Neutrophil (primary cell): ENCODE data around the gene AP1G1.

Experiments
- H3K27ac ChIP-seq: fragments of 200-600 bp; sonication (generic); 2 replicates; pipeline ENCODE4 v1.5.1; 2016; ENCODE audit warnings: mild to moderate bottlenecking, moderate library complexity
- H3K27me3 ChIP-seq: fragments of 200-600 bp; sonication (generic); 2 replicates; pipeline ENCODE4 v1.6.0; 2016; ENCODE audit warnings: mild to moderate bottlenecking
- H3K36me3 ChIP-seq: fragments of 200-600 bp; sonication (generic); 2 replicates; pipeline ENCODE4 v1.5.1; 2017
- H3K4me1 ChIP-seq, 2 experiments: fragments of 200-600 bp in 1 of 2; sonication (generic) in 1 of 2; 1 replicate in 1 of 2; 2 replicates in 1 of 2; pipeline versions ENCODE4 v1.5.1 to v1.6.1; 2013 to 2016; ENCODE audit warnings: low read depth in 1 of 2, low read length in 1 of 2, mild to moderate bottlenecking in 1 of 2, moderate library complexity in 1 of 2; ENCODE audit not compliant: control insufficient read depth in 1 of 2, insufficient read depth in 1 of 2
- H3K4me3 ChIP-seq, 2 experiments: fragments of 200-600 bp in 1 of 2; sonication (generic) in 1 of 2; 1 replicate in 1 of 2; 2 replicates in 1 of 2; pipeline ENCODE4 v1.5.1; 2013 to 2016; ENCODE audit warnings: low read depth in 1 of 2, low read length in 1 of 2, mild to moderate bottlenecking in 1 of 2, moderate library complexity in 1 of 2
- H3K9me3 ChIP-seq: fragments of 200-600 bp; sonication (generic); 2 replicates; pipeline ENCODE4 v1.5.1; 2016
- TF ChIP-seq, protein P1 (sequence below): fragments of 200-600 bp; sonication (generic); IDR thresholded peaks from 2 replicates; pipeline ENCODE4 v1.5.1; 2016; ENCODE audit warnings: antibody characterized with exemption

The AP1G1 gene

DNA sequence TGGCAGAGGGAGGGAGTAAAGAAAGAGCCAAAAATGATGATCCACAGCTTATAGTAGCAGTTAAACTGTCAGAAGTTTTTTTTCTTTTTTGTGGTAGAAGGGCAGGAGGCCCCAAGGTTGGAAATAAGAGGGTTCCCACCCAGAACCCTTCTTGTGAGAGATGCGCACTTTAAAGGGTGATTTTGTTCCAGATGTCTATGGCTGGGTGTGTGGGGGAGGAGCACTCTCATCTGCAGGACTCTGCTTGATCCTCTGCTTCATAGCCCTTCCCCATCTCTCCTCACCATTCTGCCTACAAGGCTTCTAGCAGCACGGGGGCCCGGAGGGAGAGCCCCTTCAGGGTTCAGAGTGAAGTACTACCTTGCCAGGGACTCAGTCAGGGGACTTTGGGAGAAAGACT lies 43.5 kb upstream of the AP1G1 start:
- Histone ChIP-seq H3K4me1 (peaks cover under 1 to 4% of the 10 kb centered on the region in 2 experiments), H3K27ac (no peak overlapping the region), H3K36me3 (peaks cover 78% of the 10 kb centered on the region)

DNA sequence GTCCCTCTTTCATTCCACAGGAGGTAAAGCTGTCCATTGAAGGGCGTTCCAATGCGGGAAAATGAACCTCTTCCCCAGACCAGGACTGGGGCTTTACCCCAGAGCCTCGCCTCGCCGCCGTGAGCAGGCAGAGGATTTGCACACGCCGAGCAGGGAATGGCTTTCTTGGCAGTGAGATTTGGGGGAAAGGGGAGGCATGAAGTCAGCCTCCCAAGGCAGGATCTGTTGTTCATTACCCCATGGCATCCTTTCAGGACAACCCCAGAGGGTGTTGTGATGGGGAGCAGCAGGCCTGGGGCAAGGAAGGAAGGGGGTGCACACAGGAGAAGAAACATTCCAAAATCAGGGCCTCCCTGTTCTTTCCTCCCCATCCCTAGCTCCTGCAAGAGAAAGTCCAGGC lies 43.1 kb upstream of the AP1G1 start:
- H3K4me3 ChIP-seq, result no peak overlapping the region
- peaks cover 78% of the 10 kb centered on the region for H3K36me3 ChIP-seq
- no peaks in the 10 kb centered on the region for H3K9me3 ChIP-seq
- no peak overlapping the region for H3K27ac ChIP-seq
- H3K4me1 ChIP-seq, result peaks cover 5 to 9% of the 10 kb centered on the region in 2 experiments
- TF ChIP-seq, protein P1, sequence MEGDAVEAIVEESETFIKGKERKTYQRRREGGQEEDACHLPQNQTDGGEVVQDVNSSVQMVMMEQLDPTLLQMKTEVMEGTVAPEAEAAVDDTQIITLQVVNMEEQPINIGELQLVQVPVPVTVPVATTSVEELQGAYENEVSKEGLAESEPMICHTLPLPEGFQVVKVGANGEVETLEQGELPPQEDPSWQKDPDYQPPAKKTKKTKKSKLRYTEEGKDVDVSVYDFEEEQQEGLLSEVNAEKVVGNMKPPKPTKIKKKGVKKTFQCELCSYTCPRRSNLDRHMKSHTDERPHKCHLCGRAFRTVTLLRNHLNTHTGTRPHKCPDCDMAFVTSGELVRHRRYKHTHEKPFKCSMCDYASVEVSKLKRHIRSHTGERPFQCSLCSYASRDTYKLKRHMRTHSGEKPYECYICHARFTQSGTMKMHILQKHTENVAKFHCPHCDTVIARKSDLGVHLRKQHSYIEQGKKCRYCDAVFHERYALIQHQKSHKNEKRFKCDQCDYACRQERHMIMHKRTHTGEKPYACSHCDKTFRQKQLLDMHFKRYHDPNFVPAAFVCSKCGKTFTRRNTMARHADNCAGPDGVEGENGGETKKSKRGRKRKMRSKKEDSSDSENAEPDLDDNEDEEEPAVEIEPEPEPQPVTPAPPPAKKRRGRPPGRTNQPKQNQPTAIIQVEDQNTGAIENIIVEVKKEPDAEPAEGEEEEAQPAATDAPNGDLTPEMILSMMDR, result no peak
- no peaks in the 10 kb centered on the region for H3K27me3 ChIP-seq

More for the DNA sequence above, 43.5 kb upstream of the AP1G1 start:
- TF ChIP-seq, protein P1, result no peak
- Histone ChIP-seq H3K4me3 (no peak overlapping the region), H3K9me3 (no peaks in the 10 kb centered on the region), H3K27me3 (no peaks in the 10 kb centered on the region)

DNA sequence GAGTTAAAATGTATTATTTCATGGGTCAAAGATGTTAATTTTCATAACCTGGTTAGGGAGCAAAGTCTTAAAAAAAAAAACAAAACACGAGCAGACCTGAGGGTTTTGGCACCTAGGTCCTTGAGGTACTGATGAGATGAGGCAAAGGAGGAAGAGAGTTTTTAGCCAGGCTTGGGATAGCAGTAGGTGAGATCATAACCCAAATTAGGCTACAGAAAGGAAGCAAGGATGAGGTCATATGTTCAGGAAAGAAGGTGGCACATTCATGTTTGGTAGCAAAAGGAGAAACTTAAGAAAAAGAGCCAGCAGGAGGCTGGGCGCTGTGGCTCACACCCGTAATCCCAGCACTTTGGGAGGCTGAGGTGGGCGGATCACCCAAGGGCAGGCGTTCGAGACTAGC lies 40.0 kb upstream of the AP1G1 start:
- no peaks in the 10 kb centered on the region for H3K27me3 ChIP-seq
- no peak overlapping the region for H3K27ac ChIP-seq
- no peak overlapping the region for H3K4me3 ChIP-seq
- peaks cover 13 to 19% of the 10 kb centered on the region in 2 experiments for H3K4me1 ChIP-seq
- TF ChIP-seq, protein P1, result no peak
- H3K9me3 ChIP-seq, result no peaks in the 10 kb centered on the region
- H3K36me3 ChIP-seq, result peaks cover 59% of the 10 kb centered on the region

GRCh38 chr16:71847096-71847495 lies 38.5 kb upstream of the AP1G1 start:
- Histone ChIP-seq H3K27me3 (no peaks in the 10 kb centered on the region), H3K4me1 (peaks cover 13 to 19% of the 10 kb centered on the region in 2 experiments), H3K36me3 (peaks cover 44% of the 10 kb centered on the region), H3K9me3 (no peaks in the 10 kb centered on the region), H3K27ac (peak overlapping the region; percentile 82), H3K4me3 (peak overlapping the region; percentile 92 to 96)
- TF ChIP-seq, protein P1, result no peak

DNA sequence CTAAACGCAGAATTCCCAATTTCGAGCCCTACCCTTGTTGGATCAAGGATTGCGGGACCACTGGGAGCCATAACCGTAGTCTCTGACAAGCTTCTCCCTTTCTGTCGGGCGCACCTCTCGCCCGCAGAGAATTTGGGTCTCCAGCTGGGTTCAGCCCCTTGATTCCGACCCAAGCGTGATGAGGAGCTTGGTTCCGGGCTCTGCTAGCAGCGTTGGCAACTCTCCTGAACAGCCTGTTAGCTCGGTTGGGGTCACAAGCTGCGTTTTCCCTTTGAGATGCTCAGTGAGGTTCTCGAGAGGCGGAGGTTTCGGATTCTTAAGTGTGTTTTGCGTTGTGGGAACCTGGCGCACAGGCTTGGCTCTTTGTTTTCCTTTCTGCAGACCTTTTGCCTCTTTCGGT lies 37.8 kb upstream of the AP1G1 start:
- no peaks in the 10 kb centered on the region for H3K9me3 ChIP-seq
- peak overlapping the region; percentile 92 to 96 for H3K4me3 ChIP-seq
- peaks cover 37% of the 10 kb centered on the region for H3K36me3 ChIP-seq
- peaks cover 13 to 19% of the 10 kb centered on the region in 2 experiments for H3K4me1 ChIP-seq
- TF ChIP-seq, protein P1, result no peak
- peak overlapping the region; percentile 82 for H3K27ac ChIP-seq
- H3K27me3 ChIP-seq, result no peaks in the 10 kb centered on the region
